SH-SY5Y (cell line): Measurements from ENCODE around the gene BMP2K.

Source experiments
- GATA2 ChIP-seq: IDR thresholded peaks from 2 replicates; pipeline ENCODE4 v1.6.1; 2011; ENCODE audit warnings: mild to moderate bottlenecking, low read depth, low read length
- GATA3 ChIP-seq: IDR thresholded peaks from 2 replicates; pipeline ENCODE4 v1.6.1; 2011; ENCODE audit warnings: low read depth, mild to moderate bottlenecking, low read length, moderate library complexity

- TF ChIP-seq GATA3 (no peak), GATA2 (no peak)
These were observed at the start of gene BMP2K for GRCh38 chr4:78776079-78776728.
